ENCODE results near the gene PER3.
A peak's percentile ranks its signal among the peaks of the same experiment; 100 is the strongest.

The PER3 gene

DNA sequence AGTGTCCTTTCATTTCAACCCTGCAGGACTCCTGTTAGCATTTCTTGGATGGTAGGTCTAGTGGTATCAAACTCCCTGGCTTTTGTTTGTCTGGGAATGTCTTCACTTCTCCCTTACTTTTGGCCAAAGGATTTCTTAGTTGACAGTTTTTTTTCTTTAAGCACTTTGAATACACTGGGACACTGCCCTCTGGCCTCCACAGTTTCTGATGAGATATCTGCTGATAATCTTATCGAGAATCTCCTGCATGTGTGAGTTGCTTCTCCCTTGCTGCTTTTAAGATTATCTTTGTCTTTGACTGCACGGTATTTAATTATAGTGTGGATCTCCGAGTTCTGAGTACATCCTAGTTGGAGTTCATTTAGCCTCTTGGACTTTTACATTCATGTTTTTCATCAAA, 55.4 kb downstream of the PER3 start:
- DNase-seq = no peak

GRCh38 chr1:7842517-7842916, 58.4 kb downstream of the PER3 start:
- peak; percentile 63 for DNase-seq

DNA sequence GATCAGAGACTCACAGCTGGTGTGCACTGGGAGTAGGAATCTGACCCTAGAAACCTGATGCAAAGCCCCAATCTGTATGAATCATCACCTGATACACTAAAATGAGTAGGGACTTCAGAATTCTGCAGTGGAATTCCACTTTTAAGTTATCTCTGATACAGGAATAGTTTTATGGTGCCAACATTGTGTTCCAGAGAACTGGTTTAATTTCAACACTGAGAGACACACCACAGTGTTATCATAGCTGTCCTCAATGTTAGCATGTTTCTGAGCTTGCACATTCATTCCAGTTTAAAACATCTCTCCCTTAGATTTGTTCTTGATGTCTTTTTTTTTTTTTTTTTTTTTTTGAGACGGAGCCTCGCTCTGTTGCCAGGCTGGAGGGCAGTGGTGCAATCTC, 61.7 kb downstream of the PER3 start:
- no peak for DNase-seq

DNA sequence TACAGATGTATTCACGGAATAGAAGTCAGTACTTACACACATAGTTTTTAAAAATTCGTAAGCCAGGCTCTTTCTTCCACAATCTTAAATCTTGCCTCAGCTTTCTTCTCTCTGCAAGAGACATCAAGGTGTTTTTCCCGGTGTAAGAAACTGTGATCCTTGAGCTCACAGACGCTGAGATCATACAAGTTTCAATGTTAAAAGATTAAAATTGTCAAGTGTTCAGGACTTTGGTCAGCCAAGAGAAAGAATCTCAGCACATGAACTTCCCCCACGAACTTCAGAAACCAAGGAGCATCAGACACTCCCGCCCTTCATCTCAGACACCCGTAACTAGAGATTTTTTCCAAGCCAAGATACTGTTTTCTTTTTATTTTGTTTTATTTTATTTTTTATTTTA, 62.6 kb downstream of the PER3 start:
- no peak for DNase-seq

- DNase-seq = no peak
These were observed 63.5 kb downstream of the PER3 start for GRCh38 chr1:7847599-7847998.

- DNase-seq = no peak
These were observed 66.7 kb downstream of the PER3 start for GRCh38 chr1:7850786-7851185.

DNA sequence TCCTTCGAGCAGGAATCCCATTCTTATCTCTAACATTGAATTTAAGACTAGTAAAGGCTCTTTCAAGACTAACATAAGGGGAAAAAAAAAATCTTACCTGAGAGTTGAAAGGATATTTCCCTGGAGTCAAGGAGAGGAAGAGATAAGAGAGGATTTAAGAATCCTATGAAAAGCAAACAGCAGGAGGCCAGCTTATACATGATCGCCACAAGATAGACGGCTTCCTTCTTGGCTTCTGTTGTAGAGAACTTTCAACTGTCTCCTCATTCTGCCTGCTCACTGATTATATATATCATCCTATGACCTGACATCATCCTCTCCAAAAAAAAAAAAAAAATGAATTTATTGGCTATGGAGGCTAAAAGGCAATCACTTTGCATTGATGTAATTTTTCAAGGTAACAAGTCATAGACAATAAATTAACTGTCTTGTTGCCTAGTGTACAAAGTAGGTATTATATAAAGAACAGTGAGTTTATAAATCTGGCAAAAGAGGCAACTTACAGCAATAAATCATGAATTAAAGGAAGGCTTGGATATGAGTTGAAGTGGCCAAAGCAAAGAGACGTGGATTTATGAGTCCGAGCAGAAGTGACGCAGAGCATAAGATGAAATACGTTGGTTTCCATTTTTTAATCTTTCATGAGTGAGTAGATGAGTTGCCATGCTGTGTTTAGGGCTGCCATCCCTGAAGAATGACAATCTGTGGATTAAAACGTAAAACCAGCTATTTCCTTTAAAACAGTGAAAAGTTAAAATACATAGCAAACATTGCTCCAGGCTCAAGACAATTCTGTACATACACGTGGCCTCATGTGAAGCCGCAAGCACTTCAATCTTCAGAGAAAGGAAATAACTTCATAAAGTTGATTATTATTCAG, 69.0 kb downstream of the PER3 start, which contains the start of gene UTS2:
Gene UTS2, minus strand, starts transcription at position 262 of the 880 bp plus-strand sequence. Its CDS starts 62 bp downstream, at position 200.
- DNase-seq = no peak

DNA sequence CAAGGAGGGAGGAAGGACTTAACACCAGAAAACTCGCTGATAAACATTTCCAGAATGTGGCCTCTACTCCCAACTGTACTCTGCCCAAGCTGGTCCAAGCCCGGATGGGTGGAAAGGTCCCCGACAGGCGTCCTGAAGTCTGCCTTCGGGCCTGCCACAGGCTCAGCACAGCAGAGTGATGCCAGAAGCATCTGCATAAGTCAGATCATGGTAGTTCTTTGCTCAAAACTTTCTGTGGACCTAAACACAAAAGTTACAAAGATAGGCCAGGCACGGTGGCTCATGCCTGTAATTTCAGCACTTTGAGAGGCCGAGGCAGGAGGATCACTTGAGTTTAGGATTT, 69.6 kb downstream of the PER3 start:
- DNase-seq = no peak

- peak; percentile 61 for DNase-seq
These were observed 72.3 kb downstream of the PER3 start for GRCh38 chr1:7856345-7856744.

- no peak for DNase-seq
These were observed 72.9 kb downstream of the PER3 start for GRCh38 chr1:7857000-7857399.

DNA sequence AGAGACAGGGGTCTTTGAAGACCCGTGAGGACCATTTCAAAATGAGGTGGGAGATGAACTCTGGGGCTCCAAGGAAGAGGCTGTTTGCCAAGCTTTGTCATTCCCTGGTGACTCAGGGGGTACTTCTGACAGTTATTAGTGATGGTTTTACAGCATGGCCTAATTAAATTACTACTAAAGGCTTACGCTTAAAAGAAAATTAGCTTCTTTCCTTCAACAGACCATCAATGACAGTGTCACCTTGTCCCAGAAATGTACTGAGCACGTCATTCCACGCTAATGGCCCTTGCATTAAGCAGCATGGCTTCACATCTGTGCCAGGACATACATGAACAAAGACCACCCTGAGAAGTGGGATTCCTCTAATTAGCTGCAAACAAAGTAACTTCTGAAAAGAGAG, 73.9 kb downstream of the PER3 start:
- DNase-seq = no peak

GRCh38 chr1:7859406-7859805, 75.3 kb downstream of the PER3 start:
- DNase-seq = no peak

GRCh38 chr1:7860130-7860529, 76.0 kb downstream of the PER3 start:
- DNase-seq = no peak

GRCh38 chr1:7861452-7861851, 77.4 kb downstream of the PER3 start:
- DNase-seq = no peak

- no peak for DNase-seq
These were observed 78.3 kb downstream of the PER3 start for GRCh38 chr1:7862211-7863060.

- DNase-seq = no peak
These were observed 79.8 kb downstream of the PER3 start for GRCh38 chr1:7863756-7864328.

- DNase-seq = no peak
These were observed 81.9 kb downstream of the PER3 start for GRCh38 chr1:7865978-7866377.

GRCh38 chr1:7868070-7868780, 84.1 kb downstream of the PER3 start:
- no peak for DNase-seq

DNA sequence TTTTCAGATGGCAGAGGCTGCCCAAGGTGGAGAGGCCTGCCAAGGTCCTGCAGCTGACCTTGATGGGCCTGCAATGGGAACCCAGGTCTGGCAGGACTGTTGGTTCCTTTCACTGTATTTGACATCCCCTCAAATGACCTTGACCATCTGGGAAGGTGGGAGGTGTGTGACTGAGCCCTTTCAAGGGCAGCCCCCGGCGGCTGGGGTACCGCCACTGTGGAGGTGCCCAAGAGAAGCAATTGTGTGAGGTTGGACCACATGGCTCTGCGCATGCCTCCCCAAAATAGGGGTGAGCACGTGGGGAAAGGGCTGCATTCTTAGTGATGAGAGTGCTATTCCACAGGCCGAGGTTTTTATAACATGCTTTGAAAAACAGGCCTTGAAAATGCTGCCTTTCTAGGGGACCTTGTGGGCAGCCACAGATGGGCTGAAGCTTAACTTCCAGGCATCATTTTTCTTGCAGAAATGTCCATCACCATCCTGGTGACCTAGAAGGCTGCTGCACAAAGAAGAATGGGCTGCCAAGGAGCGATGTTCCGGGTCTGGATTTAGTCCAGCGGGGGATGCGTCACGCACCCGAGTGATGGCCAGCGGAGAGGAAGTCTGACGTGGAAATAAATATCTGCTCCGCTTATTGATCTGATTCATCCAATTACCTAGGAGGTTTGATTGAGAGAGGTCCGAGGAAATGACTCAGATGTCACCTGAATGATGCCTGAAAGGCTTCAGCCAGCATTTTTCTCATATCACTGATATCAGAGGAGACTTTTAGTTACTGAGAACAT, 85.2 kb downstream of the PER3 start:
- no peak for DNase-seq

DNA sequence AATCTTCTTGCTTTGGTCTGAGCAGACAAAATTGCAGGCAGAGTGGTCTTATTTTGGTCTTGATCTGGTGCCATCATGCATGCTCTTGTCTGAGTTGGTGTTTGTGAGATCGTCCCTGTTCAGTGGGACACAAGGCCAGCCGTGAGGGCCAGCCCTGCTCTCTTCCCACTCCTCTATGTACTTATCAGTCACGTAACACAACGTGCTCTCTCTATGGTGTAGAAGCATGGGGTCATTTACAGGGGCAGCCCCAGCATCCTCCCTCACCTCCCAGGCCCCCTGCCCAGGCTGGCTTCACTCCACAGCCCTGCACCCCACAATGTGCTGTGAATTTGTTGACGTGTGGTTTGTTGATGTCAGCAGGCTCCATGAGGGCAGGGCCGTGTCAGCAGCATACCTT, 87.0 kb downstream of the PER3 start:
- DNase-seq = no peak

DNA sequence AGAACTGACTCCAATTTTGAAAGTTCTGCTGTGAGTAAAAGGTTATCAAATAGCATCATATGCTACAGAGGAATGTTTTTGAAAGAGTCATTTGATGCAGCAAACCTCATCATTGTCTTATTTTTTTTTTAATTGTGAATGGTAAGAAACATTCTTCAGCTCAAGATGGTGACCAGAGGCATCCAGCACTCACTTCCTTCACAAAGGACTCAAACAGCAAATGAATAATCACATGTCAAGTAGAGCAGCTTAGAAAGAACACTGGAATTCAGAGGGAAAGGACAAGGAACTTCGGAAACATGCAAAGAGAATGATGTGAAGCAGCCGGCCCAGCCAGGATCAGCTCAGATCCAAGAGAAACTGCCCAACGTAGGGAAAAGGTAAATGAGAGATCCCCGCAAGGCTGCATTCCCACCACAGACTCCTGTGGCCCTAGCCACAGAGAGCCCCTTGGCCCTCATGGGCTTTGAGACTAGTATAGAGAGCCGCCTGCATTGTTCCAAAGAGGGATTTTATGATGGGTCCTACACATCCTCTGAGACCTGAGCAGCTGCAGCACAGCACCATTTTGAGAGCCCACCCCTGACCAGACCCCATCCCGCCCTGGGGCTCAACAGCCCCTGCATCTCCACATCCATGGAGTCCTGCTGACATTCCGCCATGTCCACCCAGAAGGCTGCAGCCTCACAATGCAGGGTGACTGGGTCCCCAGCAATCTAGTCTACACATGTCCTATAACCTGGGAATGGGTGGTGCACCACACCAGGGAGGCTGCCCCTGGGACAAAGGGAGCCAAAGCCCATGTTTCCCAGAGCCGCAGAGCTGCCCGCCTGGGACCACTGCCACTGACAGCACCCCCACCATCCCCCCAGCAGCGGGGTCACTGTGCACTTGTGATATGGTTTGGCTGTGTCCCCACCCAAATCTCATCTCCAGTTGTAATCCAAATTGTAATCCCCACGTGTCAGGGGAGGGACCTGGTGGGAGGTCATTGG, 90.0 kb downstream of the PER3 start:
- no peak for DNase-seq
